ENCODE data around the gene SBNO2.

The SBNO2 gene

GRCh38 chr19:1085676-1086442, 88.2 kb downstream of the SBNO2 start:
- DNase-seq = no peak

GRCh38 chr19:1085053-1085658, 88.9 kb downstream of the SBNO2 start:
- no peak for DNase-seq

- DNase-seq = peak in 1 of 2 experiments; percentile 31
These were observed 89.8 kb downstream of the SBNO2 start for GRCh38 chr19:1084024-1084868.

GRCh38 chr19:1082928-1083816, 90.9 kb downstream of the SBNO2 start:
- DNase-seq = no peak

- peak; percentile 80 to 94 for DNase-seq
These were observed 91.7 kb downstream of the SBNO2 start for GRCh38 chr19:1082165-1082927.

- DNase-seq = peak in 1 of 2 experiments; percentile 70
These were observed 92.5 kb downstream of the SBNO2 start for GRCh38 chr19:1081301-1082164.

- no peak for DNase-seq
These were observed 93.5 kb downstream of the SBNO2 start for GRCh38 chr19:1080360-1081161.

GRCh38 chr19:1079566-1080111, 94.4 kb downstream of the SBNO2 start:
- peak in 1 of 2 experiments; percentile 71 for DNase-seq

GRCh38 chr19:1076951-1077350, 97.1 kb downstream of the SBNO2 start:
- no peak for DNase-seq

- no peak for DNase-seq
These were observed 98.1 kb downstream of the SBNO2 start for GRCh38 chr19:1076046-1076386.

- DNase-seq = peak in 1 of 2 experiments; percentile 81
These were observed 99.4 kb downstream of the SBNO2 start for GRCh38 chr19:1074544-1075283.

- DNase-seq = no peak
These were observed 100.0 kb downstream of the SBNO2 start for GRCh38 chr19:1073956-1074517.

- no peak for DNase-seq
These were observed 100.8 kb downstream of the SBNO2 start for GRCh38 chr19:1073063-1073955.

GRCh38 chr19:1072371-1073015, 101.6 kb downstream of the SBNO2 start:
- no peak for DNase-seq

GRCh38 chr19:1070931-1071791, 102.9 kb downstream of the SBNO2 start:
- no peak for DNase-seq

- DNase-seq = no peak
These were observed 103.5 kb downstream of the SBNO2 start for GRCh38 chr19:1070576-1070930.

Data from NCI-H526 (cell line).